ENCODE measurements around the gene JAK2. TPM values are rescaled to one million over a fixed set of nuclear protein-coding genes. Genes with fewer than 3 reads are reported as not detected.

JAK2 gene
- total and polyA plus RNA-seq, 10 of the 15 experiments (the other 5 are each of a cell fraction or from before 2014, with no cell fraction given), result 4.1 to 22.9 (median 13.7) TPM

DNA sequence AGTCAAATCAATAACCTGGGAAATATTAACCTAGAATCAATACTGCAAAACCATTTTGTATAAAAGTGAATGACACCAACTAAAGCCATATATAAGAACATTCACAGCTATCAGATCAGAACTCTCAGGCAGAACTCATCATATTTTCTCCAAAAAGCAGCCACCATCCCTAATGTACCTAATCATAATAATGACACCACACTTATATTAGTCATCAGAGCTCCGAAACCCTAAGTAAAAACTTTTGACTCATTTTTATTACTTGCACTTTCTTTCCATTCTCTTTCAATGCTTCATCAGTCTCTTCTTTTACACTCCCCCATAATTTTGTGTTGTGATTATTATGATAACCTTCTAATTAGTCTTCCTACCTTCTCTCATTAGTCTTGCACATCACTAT, 155.1 kb downstream of the JAK2 start (continued):
- TF ChIP-seq USF2 (IDR thresholded peaks at IDR 0.05; ENCODE audit: borderline replicate concordance, low read depth, low read length) (no peak), SREBF1 (IDR thresholded peaks at IDR 0.05; ENCODE audit: low read length) (no peak), E4F1 (IDR thresholded peaks at IDR 0.05; ENCODE audit: borderline replicate concordance, partially characterized antibody) (no peak), ATF7 (IDR thresholded peaks at IDR 0.05; ENCODE audit: low read depth) (no peak), NFIC (IDR thresholded peaks at IDR 0.05; ENCODE audit: low read depth, low read length) (no peak), ZBED1 (IDR thresholded peaks at IDR 0.05; ENCODE audit: borderline replicate concordance) (no peak), KAT2A (conservative IDR thresholded peaks at IDR 0.05; ENCODE audit: control insufficient read depth, low read depth, low read length) (no peak), TCF12 (IDR thresholded peaks at IDR 0.05; ENCODE audit: low read depth, low read length) (no peak), TARDBP (IDR thresholded peaks at IDR 0.05; ENCODE audit: borderline replicate concordance) (no peak)
- TF ChIP-seq, protein P1, sequence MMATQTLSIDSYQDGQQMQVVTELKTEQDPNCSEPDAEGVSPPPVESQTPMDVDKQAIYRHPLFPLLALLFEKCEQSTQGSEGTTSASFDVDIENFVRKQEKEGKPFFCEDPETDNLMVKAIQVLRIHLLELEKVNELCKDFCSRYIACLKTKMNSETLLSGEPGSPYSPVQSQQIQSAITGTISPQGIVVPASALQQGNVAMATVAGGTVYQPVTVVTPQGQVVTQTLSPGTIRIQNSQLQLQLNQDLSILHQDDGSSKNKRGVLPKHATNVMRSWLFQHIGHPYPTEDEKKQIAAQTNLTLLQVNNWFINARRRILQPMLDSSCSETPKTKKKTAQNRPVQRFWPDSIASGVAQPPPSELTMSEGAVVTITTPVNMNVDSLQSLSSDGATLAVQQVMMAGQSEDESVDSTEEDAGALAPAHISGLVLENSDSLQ (IDR thresholded peaks at IDR 0.05), result no peak
